Measurements from ENCODE around the gene PDHB.
A peak's percentile ranks its signal among the peaks of the same experiment; 100 is the strongest.

The PDHB gene

GRCh38 chr3:58403513-58404109, 30.0 kb downstream of the PDHB start:
- no peak for DNase-seq (ENCODE audit: low spot score)
- Mint-ChIP-seq H3K9me3 (no peaks in the 10 kb centered on the region), H3K4me1 (ENCODE audit: low read depth) (peaks cover 4% of the 10 kb centered on the region), H3K27me3 (ENCODE audit: low read depth) (no peaks in the 10 kb centered on the region), H3K4me3 (no peak overlapping the region), H3K27ac (no peak overlapping the region), H3K36me3 (ENCODE audit: low read depth) (peaks cover 24% of the 10 kb centered on the region)

- H3K27ac Mint-ChIP-seq, result no peak overlapping the region
- H3K4me3 Mint-ChIP-seq, result no peak overlapping the region
- H3K9me3 Mint-ChIP-seq, result no peaks in the 10 kb centered on the region
- DNase-seq (ENCODE audit: low spot score), result no peak
- H3K4me1 Mint-ChIP-seq (ENCODE audit: low read depth), result peaks cover 3% of the 10 kb centered on the region
- H3K36me3 Mint-ChIP-seq (ENCODE audit: low read depth), result peaks cover 40% of the 10 kb centered on the region
- H3K27me3 Mint-ChIP-seq (ENCODE audit: low read depth), result no peaks in the 10 kb centered on the region
Observed at GRCh38 chr3:58398669-58399333, 34.8 kb downstream of the PDHB start.

GRCh38 chr3:58394339-58394738, 39.3 kb downstream of the PDHB start:
- no peak overlapping the region for H3K4me3 Mint-ChIP-seq
- no peak for DNase-seq (ENCODE audit: low spot score)

GRCh38 chr3:58392181-58392580, 41.5 kb downstream of the PDHB start:
- peaks cover 39% of the 10 kb centered on the region for H3K36me3 Mint-ChIP-seq (ENCODE audit: low read depth)
- no peak for DNase-seq (ENCODE audit: low spot score)

More at GRCh38 chr3:58394339-58394738, 39.3 kb downstream of the PDHB start:
- H3K4me1 Mint-ChIP-seq (ENCODE audit: low read depth), result peaks cover 3% of the 10 kb centered on the region
- H3K27ac Mint-ChIP-seq, result no peak overlapping the region
- H3K9me3 Mint-ChIP-seq, result no peaks in the 10 kb centered on the region
- peaks cover 45% of the 10 kb centered on the region for H3K36me3 Mint-ChIP-seq (ENCODE audit: low read depth)
- no peaks in the 10 kb centered on the region for H3K27me3 Mint-ChIP-seq (ENCODE audit: low read depth)

GRCh38 chr3:58391156-58391865, 42.3 kb downstream of the PDHB start:
- peaks cover 27% of the 10 kb centered on the region for H3K4me1 Mint-ChIP-seq (ENCODE audit: low read depth)
- no peak overlapping the region for H3K27ac Mint-ChIP-seq
- H3K9me3 Mint-ChIP-seq, result no peaks in the 10 kb centered on the region
- no peak overlapping the region for H3K4me3 Mint-ChIP-seq
- no peak for DNase-seq (ENCODE audit: low spot score)
- H3K36me3 Mint-ChIP-seq (ENCODE audit: low read depth), result peaks cover 37% of the 10 kb centered on the region
- H3K27me3 Mint-ChIP-seq (ENCODE audit: low read depth), result no peaks in the 10 kb centered on the region

More at GRCh38 chr3:58392181-58392580, 41.5 kb downstream of the PDHB start:
- H3K4me3 Mint-ChIP-seq, result no peak overlapping the region
- no peaks in the 10 kb centered on the region for H3K27me3 Mint-ChIP-seq (ENCODE audit: low read depth)
- no peaks in the 10 kb centered on the region for H3K9me3 Mint-ChIP-seq
- no peak overlapping the region for H3K27ac Mint-ChIP-seq
- H3K4me1 Mint-ChIP-seq (ENCODE audit: low read depth), result peaks cover 20% of the 10 kb centered on the region

- Mint-ChIP-seq H3K36me3 (ENCODE audit: low read depth) (peaks cover 31% of the 10 kb centered on the region), H3K4me3 (no peak overlapping the region), H3K27ac (peak overlapping the region; percentile 35), H3K27me3 (ENCODE audit: low read depth) (no peaks in the 10 kb centered on the region), H3K4me1 (ENCODE audit: low read depth) (peaks cover 27% of the 10 kb centered on the region), H3K9me3 (no peaks in the 10 kb centered on the region)
- DNase-seq (ENCODE audit: low spot score), result no peak
Observed at GRCh38 chr3:58388550-58389091, 45.0 kb downstream of the PDHB start.

GRCh38 chr3:58387650-58388546, 45.7 kb downstream of the PDHB start:
- Mint-ChIP-seq H3K4me1 (ENCODE audit: low read depth) (peaks cover 27% of the 10 kb centered on the region), H3K4me3 (no peak overlapping the region), H3K27ac (peak overlapping the region; percentile 73), H3K36me3 (ENCODE audit: low read depth) (peaks cover 34% of the 10 kb centered on the region), H3K27me3 (ENCODE audit: low read depth) (no peaks in the 10 kb centered on the region), H3K9me3 (no peaks in the 10 kb centered on the region)
- no peak for DNase-seq (ENCODE audit: low spot score)

- no peaks in the 10 kb centered on the region for H3K9me3 Mint-ChIP-seq
- DNase-seq (ENCODE audit: low spot score), result no peak
- peak overlapping the region; percentile 75 for H3K27ac Mint-ChIP-seq
- H3K36me3 Mint-ChIP-seq (ENCODE audit: low read depth), result peaks cover 33% of the 10 kb centered on the region
- no peaks in the 10 kb centered on the region for H3K27me3 Mint-ChIP-seq (ENCODE audit: low read depth)
- no peak overlapping the region for H3K4me3 Mint-ChIP-seq
- H3K4me1 Mint-ChIP-seq (ENCODE audit: low read depth), result peaks cover 27% of the 10 kb centered on the region
Observed at GRCh38 chr3:58386626-58387365, 46.8 kb downstream of the PDHB start.

GRCh38 chr3:58384381-58385090, 49.1 kb downstream of the PDHB start:
- H3K27ac Mint-ChIP-seq, result peak overlapping the region; percentile 64
- peaks cover 28% of the 10 kb centered on the region for H3K4me1 Mint-ChIP-seq (ENCODE audit: low read depth)
- peaks cover 30% of the 10 kb centered on the region for H3K36me3 Mint-ChIP-seq (ENCODE audit: low read depth)
- DNase-seq (ENCODE audit: low spot score), result no peak
- no peak overlapping the region for H3K4me3 Mint-ChIP-seq
- no peaks in the 10 kb centered on the region for H3K9me3 Mint-ChIP-seq
- no peaks in the 10 kb centered on the region for H3K27me3 Mint-ChIP-seq (ENCODE audit: low read depth)

- no peak overlapping the region for H3K27ac Mint-ChIP-seq
- peaks cover 29% of the 10 kb centered on the region for H3K36me3 Mint-ChIP-seq (ENCODE audit: low read depth)
- DNase-seq (ENCODE audit: low spot score), result no peak
- H3K27me3 Mint-ChIP-seq (ENCODE audit: low read depth), result no peaks in the 10 kb centered on the region
- no peaks in the 10 kb centered on the region for H3K9me3 Mint-ChIP-seq
- H3K4me1 Mint-ChIP-seq (ENCODE audit: low read depth), result peaks cover 26% of the 10 kb centered on the region
- no peak overlapping the region for H3K4me3 Mint-ChIP-seq
Observed at GRCh38 chr3:58383904-58384303, 49.7 kb downstream of the PDHB start.

- Mint-ChIP-seq H3K27me3 (ENCODE audit: low read depth) (no peaks in the 10 kb centered on the region), H3K4me3 (no peak overlapping the region), H3K27ac (no peak overlapping the region), H3K9me3 (no peaks in the 10 kb centered on the region), H3K36me3 (ENCODE audit: low read depth) (peaks cover 26% of the 10 kb centered on the region), H3K4me1 (ENCODE audit: low read depth) (peaks cover 22% of the 10 kb centered on the region)
- no peak for DNase-seq (ENCODE audit: low spot score)
Observed at GRCh38 chr3:58383476-58383875, 50.2 kb downstream of the PDHB start.

- Mint-ChIP-seq H3K4me3 (no peak overlapping the region), H3K27ac (peak overlapping the region; percentile 21), H3K4me1 (ENCODE audit: low read depth) (peaks cover 4% of the 10 kb centered on the region), H3K27me3 (ENCODE audit: low read depth) (no peaks in the 10 kb centered on the region), H3K36me3 (ENCODE audit: low read depth) (peaks cover 18% of the 10 kb centered on the region), H3K9me3 (no peaks in the 10 kb centered on the region)
- no peak for DNase-seq (ENCODE audit: low spot score)
Observed at GRCh38 chr3:58379351-58380073, 54.1 kb downstream of the PDHB start.

All from T-helper 2 cell treated with Interferon-gamma antibody and Interleukin-4, amounts not matched to agents 5 μg/mL and 100 μg/mL, for 36 hours (primary cell).